ENCODE measurements around the gene ACTA2.
A peak's percentile ranks its signal among the peaks of the same experiment; 100 is the strongest.

The ACTA2 gene

DNA sequence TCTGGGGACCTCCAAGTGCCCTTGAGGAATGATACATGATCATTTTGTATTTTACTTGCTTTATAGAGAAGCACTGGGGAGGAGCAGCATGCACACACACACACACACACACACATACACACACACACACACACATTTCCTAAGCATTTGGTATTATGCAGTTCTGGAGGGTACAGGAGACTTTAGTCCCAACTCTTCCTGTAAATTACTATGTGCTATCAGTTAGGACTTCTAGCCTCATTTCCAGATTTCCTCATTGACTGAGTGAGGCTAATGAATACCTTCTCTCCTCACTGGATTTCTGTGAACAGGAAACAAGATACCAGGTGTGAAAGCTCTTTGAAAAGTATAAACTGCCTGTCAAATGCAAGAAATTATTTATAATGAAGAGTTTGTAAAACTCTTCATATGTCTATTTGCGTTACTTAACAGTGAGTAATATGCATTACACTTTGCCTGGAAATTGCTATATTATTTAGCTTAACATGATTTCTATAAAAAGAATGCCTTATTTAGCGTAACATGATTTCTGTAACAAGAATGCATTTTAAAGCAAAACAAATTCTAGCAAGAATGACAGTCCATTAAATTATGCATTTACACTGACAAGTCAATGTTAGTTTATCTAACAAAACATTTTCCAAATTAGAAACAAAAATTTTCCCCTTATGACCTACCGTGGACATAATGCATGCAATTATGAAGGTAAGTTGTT lies 34.2 kb downstream of the ACTA2 start:
- DNase-seq = no peak

DNA sequence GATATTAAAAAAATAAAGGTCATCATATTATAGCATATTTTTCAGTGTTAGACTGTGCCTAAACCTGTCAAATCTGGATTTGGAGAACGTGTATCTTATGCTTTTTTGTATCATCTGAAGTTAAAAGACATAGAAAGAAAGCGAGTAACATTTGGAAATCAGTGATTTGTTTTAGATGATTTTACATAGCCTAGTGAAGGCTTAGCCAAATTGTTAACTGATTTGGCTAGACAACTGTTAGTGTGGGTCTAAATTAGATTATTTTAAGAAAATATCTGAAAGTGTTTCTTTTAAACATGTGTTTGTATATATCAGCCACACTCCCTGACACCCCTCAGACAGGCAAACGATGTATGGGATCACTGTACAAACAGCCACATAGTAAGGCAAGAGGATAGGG lies 35.6 kb downstream of the ACTA2 start:
- DNase-seq = no peak

DNA sequence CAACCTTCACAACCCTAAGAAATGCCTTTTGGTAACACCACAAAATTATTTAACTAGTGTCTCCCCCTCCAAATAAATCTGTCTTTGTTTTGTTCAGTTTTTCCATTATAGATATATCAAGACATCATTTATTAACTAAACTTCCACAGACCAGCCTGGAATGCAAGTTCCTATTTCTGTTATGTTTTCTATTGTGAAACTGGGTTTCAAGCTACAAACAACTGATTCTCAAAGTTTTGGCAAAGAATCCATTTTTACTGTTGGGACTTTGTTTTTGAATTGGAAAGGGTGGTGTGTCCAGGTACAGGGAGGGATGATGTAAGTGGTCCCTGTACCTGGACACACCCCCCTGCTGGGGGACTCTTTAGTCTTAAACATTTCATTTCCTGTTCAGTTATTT lies 36.3 kb downstream of the ACTA2 start:
- no peak for DNase-seq

DNA sequence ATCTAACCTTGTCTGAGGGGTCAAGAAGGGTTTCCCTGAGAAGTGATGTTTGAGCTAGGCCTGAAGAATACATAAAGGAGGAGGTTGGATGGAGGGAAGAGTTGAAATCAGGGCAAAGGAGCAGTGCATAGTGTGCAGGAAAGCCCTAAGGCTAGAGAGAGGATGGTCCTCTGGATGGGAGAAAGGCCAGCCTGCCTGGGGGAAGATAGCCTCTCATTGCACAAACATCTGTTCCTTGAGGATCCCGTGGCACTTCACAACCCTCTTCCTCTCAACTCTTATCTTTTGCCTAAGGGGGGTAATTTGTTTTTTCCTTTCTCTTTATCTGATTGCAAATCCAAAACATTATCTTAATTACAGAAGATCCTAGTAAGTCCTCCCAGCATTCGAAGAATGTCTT lies 36.8 kb downstream of the ACTA2 start:
- no peak for DNase-seq

DNA sequence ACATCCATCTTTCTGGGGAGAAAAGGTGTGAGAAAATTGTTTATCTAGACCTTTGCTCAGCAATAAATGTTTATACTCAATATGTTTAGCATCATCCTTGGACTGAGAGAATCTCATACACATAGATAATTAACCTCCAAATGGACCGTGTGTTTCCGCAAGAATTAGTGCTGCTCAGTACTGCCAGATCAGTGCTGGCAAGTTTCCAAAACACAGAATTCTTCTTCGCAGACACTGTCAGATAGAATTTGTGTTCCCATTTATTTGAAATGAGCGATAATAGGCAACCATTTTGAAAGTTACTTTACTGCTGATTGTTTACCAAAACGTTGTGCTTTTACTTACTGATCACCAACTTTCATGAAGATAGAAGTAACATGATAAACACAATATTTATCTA lies 38.8 kb downstream of the ACTA2 start:
- peak; percentile 48 for DNase-seq

DNA sequence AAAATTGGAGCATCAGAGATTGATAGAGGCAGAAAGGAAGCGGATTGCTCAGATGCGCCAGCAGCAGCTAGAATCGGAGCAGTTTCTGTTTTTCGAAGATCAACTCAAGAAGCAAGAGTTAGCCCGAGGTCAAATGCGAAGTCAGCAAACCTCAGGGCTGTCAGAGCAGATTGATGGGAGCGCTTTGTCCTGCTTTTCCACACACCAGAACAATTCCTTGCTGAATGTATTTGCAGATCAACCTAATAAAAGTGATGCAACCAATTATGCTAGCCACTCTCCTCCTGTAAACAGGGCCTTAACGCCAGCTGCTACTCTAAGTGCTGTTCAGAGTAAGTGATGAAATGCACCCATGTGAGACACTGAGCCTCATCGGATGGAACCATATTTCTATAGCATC lies 39.4 kb downstream of the ACTA2 start:
- peak; percentile 14 for DNase-seq

DNA sequence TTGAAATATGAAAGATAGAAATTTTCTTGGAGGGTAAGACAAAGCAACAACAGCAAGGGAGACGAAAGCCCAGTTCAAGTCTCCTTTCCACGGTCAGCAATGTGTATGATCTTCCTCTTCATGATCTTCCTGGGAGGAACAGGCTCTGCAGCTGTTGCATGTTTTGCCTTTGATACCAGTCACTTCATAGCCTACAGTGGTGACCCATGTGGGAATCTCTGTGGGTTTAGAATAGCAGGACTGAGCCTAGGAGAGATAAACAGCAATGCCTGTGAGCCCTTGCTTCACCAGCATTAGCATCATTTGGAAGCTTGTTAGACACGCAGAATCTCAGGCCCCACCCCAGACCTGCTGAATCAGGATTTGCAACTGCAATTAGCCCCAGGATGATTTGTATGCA lies 40.7 kb downstream of the ACTA2 start:
- no peak for DNase-seq

DNA sequence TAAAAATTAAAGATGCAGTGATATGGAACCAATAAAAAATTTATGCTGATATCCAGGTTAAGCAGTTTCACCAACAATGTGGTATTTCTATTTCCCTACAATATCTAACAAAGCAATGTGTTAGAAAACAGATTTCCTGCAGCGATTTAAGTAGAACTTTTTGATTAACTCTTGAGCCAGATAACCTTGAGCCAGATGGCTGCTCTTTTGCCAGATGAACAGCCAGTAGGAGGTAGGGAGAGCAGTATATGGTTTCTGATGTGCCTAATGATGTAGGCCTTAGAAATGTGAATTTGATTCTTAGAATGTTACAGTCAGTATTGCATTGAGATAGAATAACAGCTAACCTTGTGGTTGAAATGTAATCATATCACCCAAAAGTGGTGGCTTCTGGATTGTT lies 41.5 kb downstream of the ACTA2 start:
- no peak for DNase-seq

DNA sequence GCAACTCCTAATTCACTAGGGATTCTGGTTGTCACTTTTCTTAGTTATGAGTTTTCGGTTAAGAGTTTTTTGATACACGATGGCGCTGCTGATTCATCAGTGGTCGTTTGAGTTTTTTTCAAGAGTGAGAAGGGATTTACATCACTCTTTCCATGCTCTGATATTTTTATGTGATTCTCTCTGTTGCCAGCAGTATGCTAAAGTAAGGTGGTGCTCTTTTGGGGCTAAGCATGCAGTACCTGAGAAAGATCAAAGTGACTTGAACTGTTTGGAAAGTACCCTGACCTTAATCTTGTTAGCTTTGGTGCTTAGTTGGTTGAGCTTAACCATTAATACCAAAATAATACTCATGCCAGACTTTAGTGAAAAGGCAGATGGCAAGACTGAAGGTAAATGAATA lies 44.4 kb downstream of the ACTA2 start:
- no peak for DNase-seq

DNA sequence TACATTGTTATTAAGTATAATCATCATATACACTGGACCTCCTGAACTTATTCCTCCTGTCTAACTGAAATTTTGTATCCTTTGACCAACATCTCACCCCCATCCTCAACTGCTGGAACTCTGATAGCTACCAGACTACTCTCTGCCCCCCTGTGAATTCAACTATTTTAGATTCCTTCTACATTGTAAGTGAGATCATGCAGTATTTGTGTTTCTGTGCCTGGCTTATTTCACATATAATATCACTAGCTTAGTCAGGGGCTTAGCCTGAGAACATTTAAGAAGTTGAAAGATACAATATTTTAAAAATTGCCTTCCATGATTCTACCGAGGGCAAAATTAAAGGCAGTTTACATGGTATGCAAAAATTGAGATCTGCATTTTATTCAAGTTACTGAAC lies 45.7 kb downstream of the ACTA2 start:
- no peak for DNase-seq

DNA sequence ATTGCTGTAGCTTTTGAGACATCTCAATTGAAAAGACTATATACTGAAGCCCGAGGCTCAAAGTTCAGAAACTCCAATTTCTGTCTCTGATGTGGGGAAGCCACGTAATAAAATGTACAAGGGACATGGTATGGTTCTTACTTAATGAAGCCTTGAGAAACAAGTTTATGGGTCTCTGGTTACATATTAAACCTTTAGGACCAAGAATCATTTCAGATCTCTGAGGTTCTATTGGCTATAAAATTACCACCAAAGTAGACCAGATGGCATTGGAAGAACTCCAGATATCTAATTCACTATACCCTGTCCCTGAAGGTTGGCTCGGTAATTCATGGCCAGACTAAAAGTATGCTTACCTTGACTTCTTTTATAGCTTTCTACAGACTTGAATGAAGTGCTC lies 48.9 kb downstream of the ACTA2 start:
- no peak for DNase-seq

DNA sequence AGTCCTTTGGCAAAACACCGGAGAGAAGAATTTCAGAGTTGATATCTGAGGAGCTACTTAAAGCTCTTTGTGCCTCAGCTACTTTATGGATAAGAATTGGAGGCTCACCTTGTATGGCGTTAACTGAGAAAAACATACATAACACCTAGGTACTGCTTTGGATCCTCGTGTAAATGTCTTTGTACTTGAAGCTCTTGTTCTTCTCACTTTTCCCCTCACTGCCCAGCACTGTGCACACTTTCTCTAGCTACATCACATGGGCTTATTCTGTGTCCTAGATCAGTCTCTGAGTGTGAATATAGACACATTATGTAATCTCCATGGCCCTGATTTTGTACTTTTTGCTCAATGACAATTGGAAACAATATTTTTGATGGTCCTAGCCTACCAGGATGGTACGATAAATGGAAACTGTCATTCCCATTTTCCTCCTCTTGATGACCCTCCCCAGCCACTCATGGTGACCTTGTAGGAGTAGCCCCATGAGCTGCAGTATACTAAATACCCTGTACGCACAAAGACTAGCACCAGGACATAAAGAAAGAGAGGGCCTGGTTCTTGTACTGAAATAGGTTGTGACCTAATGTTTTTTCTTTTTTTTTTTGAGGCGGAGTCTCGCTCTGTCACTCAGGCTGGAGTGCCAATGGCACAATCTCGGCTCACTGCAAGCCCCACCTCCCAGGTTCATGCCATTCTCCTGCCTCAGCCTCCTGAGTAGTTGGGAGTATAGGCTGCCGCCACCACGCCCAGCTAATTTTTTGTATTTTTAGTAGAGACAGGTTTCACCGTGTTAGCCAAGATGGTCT lies 50.4 kb downstream of the ACTA2 start:
- DNase-seq = no peak

DNA sequence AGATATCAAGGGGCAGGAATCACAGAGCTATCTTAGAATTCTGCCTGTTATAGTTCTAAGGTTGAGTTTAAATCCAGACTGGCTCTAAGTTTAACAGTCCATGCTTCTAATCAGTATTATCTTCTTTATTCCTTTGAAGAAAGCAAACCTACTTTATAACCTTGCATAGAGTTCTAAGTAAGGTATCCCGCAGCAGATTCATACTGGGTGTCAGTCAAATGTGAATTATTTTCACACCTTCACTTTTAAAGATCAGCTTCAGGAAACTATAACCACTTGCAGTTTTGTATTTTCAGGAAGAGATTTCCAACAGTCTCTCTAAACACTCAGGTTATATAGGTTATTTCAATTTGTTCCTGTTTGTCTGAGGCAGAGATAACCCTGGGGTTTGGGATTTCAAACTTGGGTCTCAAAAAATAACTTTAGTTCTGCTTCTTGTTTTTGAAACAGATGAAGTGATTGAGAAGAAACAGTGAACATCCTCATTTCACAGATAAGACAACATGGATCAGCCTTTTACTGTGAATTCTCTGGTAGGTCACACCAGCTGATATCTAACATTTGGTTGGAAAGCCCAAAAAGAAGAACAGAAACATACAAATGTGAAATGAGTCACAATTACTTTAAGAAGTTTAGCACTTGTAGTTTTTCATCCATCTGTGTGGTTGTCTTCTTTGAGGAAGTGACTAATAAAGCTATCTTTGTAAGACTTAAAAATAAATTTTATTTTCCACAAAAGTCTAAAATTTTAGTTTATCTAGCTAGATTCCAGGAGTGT lies 51.2 kb downstream of the ACTA2 start:
- DNase-seq = no peak

DNA sequence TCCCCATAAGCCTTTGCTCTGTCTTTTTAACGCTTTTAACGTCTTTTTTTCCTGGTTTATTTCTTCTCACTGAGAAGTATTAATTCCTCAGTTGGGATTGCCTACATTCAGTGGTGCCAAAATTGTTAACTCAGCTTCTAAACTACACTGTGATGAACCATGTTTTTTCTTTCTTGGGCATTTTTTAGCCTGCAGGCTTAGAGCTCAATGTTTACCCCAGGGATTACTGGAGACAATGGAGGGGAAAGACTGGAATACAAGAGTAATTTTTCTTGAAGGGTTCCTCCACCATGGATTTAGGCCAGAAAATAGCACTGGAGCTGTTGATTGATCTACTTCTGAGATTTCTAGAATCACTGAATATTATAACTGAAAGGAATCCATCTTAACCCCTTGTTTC lies 52.7 kb downstream of the ACTA2 start:
- no peak for DNase-seq

DNA sequence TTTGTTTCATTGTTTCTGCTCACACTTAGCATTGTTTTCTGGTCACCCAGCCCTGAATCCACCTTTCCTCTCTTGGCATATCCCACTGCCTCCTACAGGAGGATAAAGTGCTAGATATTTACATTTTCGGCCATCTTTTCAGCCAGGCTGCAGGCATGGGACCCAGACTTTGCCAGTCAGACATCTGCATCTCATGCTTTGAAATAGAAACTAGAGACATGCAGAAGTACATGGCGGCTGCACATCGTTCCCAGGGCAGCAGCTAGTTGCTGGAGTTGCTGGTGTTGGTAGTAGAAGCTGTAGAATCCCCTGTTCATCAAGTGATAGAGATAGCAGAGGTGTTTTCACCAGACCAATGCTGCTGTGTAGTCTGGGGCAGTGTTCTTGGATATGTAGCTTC lies 53.8 kb downstream of the ACTA2 start:
- DNase-seq = no peak

DNA sequence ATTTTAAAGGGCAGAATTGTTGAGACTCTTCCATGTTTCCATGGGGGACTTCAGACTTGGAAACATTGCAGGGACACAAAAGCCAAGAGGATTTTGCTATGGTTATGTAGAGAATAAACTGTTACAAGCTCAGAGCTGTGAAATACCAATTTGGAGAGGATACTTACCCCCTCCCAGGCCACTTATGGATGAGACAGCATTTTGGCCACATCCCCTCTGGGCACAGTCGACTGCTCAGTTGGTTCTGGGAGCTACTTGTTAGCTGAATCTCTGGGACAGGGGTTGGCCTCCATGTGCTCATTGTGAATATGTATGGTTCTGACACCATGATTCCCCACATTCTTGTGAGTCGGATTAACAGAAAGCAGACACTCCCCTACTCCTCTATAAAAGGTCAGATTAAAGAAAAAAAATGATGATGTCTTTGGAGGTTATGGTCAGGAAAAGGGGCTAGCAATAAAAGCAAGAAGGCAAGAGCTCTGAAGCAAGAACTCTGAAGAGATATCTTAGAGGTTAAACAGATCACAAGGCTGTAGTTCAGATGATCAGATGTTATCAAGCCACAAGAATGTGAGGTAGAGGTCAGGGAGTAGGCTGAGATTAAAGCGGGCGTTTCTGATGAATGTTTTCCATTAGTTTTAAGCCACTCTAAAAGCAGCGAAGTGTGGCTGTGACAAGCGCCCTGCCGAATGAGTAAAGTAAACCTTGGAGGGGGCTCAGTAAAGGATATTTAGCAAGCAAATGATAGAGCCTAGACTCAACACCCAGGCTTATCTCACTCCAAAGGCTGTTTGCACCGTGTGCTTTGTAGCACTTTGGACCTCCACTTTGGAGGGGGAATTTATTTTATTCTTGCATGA lies 55.3 kb downstream of the ACTA2 start:
- no peak for DNase-seq

DNA sequence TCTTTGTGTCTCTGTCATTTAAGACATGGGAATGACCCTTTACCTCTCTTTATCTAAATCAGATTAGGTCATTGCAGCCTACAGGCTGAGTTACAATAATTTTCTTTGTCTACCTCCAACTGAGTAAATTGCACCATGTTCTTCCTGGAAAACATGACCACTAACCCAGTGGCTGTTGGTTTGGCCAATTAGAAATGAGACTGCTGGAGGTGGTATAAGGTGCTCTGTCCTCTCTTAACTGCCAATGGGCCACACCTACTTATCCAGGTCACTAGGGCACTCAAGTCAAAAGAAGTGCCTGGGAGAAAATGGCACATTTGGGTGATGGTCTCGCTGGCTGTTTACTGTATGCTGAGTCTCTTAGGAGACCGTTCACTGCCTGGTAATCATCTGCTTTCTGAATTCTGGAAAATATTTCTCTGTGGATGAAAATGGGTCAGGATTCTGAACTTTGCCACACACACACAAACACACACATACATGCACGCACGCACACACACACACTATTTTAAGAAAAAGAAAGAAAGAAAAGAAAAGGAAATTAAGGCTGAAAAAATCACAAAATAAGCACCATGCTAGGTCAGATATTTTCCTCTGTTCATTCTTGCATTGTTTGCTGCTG lies 56.1 kb downstream of the ACTA2 start:
- no peak for DNase-seq

DNA sequence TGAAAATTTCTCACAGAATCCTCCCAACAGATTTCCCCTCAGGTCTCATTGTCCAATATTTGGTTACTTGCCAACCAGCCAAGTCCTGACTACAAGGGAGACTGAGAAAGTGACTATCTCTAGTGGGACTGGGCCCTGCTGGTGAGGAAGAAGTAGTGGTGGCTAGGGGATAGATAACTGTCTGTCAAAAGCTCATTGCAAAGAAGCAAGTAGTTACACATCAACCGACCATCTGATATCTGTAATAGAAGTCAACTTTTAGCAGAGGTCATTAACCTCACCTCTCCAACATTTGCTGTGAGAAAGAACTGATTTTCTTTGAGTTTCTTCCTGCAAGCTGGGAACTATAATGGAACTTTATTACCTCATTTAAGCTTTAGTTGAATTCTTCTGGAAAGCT lies 57.3 kb downstream of the ACTA2 start:
- DNase-seq = no peak

DNA sequence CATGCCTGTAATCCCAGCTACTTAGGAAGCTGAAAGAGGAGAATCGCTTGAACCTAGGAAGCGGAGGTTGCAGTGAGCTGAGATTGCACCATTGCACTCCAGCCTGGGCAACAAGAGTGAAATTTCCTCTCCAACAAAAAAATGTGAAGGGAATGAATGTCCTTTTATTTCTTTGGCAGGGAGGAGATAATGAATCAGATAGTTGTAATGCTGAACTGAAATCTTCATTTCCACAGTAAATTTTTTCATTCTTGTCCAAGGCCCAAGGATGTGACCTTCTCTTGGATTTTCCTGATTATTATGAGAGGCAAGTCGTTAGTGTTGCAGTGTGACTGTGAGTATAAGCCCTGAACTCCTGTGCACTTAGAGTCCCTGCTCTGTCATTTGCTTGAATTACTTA lies 59.0 kb downstream of the ACTA2 start:
- no peak for DNase-seq

DNA sequence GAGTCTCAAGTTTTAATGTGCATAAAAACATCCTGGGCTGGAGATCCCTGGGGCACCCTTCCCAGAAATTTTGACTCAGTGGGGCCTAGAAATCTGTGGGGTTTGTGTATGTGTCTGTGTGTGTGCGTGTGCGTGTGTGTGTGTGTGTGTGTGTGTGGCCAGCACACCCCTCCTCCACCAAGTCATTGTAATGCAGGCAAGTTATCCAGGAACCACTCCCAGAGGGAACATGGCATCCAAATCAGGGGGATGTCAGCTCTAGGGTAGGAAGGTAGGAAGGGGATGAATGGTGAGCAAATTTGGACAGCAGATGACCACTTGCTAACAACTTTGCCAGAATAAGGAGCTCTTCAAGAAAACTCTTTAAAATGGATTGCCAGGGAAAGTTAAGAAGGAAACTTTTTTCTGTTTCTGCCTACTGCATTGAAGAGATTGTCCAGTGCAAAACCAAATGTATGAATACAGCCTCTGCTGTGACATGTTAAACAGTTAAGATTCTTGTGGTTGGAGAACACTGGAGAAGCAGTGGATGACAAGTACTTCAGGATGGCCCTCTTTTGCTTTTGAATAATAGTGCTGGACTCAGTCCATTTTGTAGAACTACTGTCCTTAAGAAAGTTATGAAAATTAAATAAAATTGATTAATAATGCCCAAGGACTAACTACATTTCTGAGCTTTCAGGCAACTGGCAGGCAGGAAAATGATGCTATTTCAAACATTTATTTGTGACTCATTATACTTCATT lies 60.2 kb downstream of the ACTA2 start:
- DNase-seq = no peak

DNA sequence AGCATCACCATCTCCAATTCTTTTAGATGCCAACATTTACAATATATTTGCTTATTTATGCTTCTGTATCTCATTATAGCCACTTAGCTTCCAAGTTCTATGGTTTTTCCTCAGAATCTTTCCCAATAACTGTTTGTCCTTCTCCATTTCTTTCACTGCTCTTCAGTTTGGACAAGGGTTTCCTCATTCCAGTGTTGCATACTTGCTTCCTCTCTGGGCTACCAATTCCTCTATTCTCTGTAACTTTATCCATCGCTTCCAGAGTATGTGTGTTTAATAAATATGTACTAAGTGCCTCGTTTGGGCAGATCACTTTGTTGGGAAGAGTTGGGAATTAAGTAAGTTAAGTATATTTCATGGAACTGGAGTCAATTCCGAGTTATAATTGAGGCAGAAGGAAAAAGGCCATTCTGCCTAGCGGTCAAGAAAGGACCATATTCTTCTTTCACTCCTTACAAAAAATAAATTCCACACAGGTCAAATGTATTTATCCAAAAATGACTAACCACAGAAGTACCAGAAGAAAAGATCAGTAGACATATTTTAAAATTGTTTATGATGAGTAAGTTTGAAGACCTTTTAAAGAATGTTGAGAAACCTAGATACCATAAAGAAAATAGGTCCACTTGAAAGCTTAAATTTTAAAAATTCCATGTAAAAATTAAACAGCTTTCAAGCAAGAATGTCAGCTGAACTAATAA lies 61.7 kb downstream of the ACTA2 start:
- no peak for DNase-seq

Measured in NCI-H446 treated with DMSO at 0.1 percent for 48 hours (cell line).